ENCODE measurements around the gene WDR54. TPM values are rescaled to one million over a fixed set of nuclear protein-coding genes. Genes with fewer than 3 reads are reported as not detected.

WDR54 gene
- total RNA-seq, 1 donor from 2014 or later: 38.7 TPM

DNA sequence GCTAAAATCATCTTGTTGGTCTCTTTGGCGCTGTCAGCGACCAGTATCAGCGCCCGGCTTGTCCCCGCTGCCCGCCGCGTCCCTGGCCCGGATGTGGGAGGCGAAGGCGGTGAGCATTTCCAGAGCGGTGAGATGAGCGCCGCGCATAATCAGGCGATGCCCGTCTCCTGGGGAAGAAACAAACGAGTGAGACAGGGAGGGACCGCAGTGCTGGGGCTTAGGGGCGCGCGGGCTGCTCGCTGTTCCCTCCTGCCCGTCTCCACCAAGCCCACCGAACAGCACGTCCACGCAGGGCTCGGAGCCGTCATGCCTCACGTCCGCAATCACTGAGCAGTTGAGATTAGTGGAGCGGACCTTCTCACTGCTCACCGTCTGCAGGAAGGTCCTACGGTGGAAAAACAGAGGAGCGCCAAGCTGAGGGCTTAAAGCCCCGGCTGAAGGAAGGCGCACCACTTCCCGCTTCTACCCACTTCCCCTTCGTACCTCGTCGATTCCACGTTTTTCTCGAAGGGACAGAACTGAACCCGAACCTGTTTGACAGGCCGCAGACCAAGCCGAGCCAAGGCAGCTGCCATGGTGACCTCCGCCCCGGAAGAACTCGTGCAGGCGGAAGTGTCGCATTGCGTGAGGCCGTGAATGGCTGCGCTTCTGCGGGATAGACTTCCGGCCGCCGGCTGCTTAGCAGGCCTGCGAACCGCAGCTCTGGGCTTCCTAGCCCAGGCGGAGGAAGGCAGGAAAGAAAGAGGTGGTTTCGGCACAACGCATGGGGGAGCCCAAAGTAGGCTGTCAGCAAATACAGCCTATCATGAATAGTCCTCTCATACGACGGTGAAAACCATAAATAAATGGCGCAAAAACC is 50.8 kb downstream of the WDR54 start, which contains the start of gene MRPL53:
MRPL53 (minus strand) TSS at position 595 of the 859 bp plus-strand sequence; CDS start at position 575, 20 bp downstream.
- FAIRE-seq (no peak), DNase-seq (ENCODE audit: low spot score in 2 of 2) (peak; percentile 81 to 82)

DNA sequence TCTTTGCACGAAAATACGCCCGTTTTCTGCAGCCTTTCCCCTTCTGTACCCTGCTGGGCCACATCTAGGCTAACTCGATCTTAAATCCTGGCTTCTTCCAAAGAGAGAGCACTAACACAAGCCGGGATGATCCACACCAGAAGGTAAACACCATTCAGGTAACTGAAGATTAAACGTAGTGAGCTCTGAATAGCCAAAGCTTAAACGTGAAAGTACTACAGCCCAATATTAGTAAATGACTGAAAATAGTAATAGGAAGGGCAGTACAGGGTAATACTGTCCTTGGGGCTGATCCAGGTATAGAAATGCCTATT is 51.4 kb downstream of the WDR54 start:
- DNase-seq (ENCODE audit: low spot score in 2 of 2) (no peak), FAIRE-seq (no peak)

DNA sequence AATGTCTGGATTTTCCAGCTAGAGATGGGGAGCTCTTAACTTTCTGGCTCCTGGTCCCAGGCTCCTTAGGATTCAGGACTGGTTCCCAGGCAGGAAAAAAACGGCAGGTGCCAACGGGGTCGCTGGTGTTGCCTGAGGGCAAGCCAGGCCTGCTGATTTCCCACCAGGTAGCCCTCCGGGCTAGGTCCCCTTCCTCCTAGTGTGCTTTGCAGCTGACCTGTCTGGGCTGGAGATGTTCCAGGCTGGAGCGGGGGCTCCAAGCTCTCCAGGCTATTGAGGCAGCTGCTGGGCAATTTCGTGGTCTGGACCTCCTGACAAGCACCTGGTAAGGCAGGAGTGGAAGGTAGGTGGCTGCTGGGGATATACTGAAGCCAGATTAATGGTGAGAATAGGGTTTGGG is 53.0 kb downstream of the WDR54 start:
- FAIRE-seq: no peak
- no peak for DNase-seq (ENCODE audit: low spot score in 2 of 2)

DNA sequence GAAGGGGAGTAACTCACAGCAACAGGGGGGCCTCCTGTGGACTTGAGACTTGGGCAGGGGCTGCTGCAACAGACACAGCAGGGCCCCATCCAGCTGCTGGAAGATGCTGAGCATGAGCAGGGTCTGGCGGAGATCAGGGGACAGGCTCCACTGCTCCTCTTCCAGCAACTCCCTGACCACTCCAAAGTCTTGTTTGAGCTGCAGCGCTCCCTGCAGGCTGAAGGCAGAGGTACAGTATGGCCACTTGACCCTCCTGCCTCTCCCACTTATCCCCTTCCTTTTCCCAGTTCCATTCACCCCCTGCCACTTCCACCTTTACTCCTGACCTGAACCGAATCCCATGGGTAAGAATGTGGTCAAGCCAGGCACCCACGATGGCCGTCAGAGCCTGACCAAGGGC is 53.4 kb downstream of the WDR54 start:
- DNase-seq (ENCODE audit: low spot score in 2 of 2): no peak
- FAIRE-seq: no peak

Other genes with a start within 250 kb of the WDR54 start
- 51.8 TPM for gene MOB1A, start 242.9 kb upstream of the WDR54 start, total RNA-seq
- 28.1 TPM for gene MTHFD2, start 223.1 kb upstream of the WDR54 start, total RNA-seq
- gene SLC4A5, start 78.3 kb upstream of the WDR54 start, total RNA-seq: 1.2 TPM
- 111 TPM for gene DCTN1, start 41.4 kb upstream of the WDR54 start, total RNA-seq
- gene C2orf81, start 111 bp upstream of the WDR54 start, total RNA-seq: 0.41 TPM
- gene RTKN, start 20.2 kb downstream of the WDR54 start, total RNA-seq: 2.9 TPM
- gene INO80B, start 33.4 kb downstream of the WDR54 start, total RNA-seq: 9.8 TPM
- 24.9 TPM for gene WBP1, start 36.7 kb downstream of the WDR54 start, total RNA-seq
- 26.9 TPM for gene MOGS, start 43.7 kb downstream of the WDR54 start, total RNA-seq
- 14.3 TPM for gene MRPL53, start 51.0 kb downstream of the WDR54 start, total RNA-seq
- gene CCDC142, start 61.3 kb downstream of the WDR54 start, total RNA-seq: 33.0 TPM
- 7.7 TPM for gene TTC31, start 61.4 kb downstream of the WDR54 start, total RNA-seq
- gene LBX2, start 77.9 kb downstream of the WDR54 start, total RNA-seq: not detected
- gene PCGF1, start 86.0 kb downstream of the WDR54 start, total RNA-seq: 8.2 TPM
- not detected for gene TLX2, start 92.7 kb downstream of the WDR54 start, total RNA-seq
- not detected for gene DQX1, start 104.5 kb downstream of the WDR54 start, total RNA-seq
- gene AUP1, start 108.0 kb downstream of the WDR54 start, total RNA-seq: 42.0 TPM
- gene HTRA2, start 108.2 kb downstream of the WDR54 start, total RNA-seq: 54.2 TPM
- 14.3 TPM for gene LOXL3, start 132.2 kb downstream of the WDR54 start, total RNA-seq
- 3.7 TPM for gene DOK1, start 133.0 kb downstream of the WDR54 start, total RNA-seq
- gene M1AP, start 226.6 kb downstream of the WDR54 start, total RNA-seq: 0.41 TPM
- 14.7 TPM for gene SEMA4F, start 232.5 kb downstream of the WDR54 start, total RNA-seq